Parathyroid adenoma (tissue), 2 donors: Measurements from ENCODE around the gene KAZN.

ENCODE experiments used
- H2AFZ ChIP-seq: fragments of 300-600 bp; sonication (generic); one replicate; pipeline ENCODE4 v1.7.0; 2017; ENCODE audit warnings: antibody characterized with exemption, mild to moderate bottlenecking
- H3K27ac ChIP-seq: fragments of 300-600 bp; sonication (generic); one replicate; pipeline ENCODE4 v1.7.0; 2017
- H3K27me3 ChIP-seq: fragments of 300-600 bp; sonication (generic); one replicate; pipeline ENCODE4 v1.7.0; 2017; ENCODE audit warnings: low read length; ENCODE audit not compliant: control insufficient read depth, insufficient read depth
- H3K36me3 ChIP-seq: fragments of 300-600 bp; sonication (generic); one replicate; pipeline ENCODE4 v1.7.0; 2017; ENCODE audit warnings: low read length; ENCODE audit not compliant: control insufficient read depth, insufficient read depth
- H3K4me1 ChIP-seq: fragments of 300-600 bp; sonication (generic); one replicate; pipeline ENCODE4 v1.7.0; 2017; ENCODE audit warnings: control low read depth
- H3K4me2 ChIP-seq: fragments of 300-600 bp; sonication (generic); one replicate; pipeline ENCODE4 v1.7.0; 2017; ENCODE audit warnings: low read length
- H3K4me3 ChIP-seq: fragments of 300-600 bp; sonication (generic); one replicate; pipeline ENCODE4 v1.7.0; 2017; ENCODE audit warnings: low read depth, low read length
- H3K79me2 ChIP-seq: fragments of 300-600 bp; sonication (generic); one replicate; pipeline ENCODE4 v1.7.0; 2017; ENCODE audit warnings: control low read depth
- H3K9ac ChIP-seq: fragments of 300-600 bp; sonication (generic); one replicate; pipeline ENCODE4 v1.7.0; 2017; ENCODE audit warnings: mild to moderate bottlenecking
- H3K9me3 ChIP-seq: fragments of 300-600 bp; sonication (generic); one replicate; pipeline ENCODE4 v1.7.0; 2017; ENCODE audit warnings: low read length; ENCODE audit not compliant: control insufficient read depth
- CTCF ChIP-seq: fragments of 300-600 bp; sonication (generic); IDR thresholded peaks from one replicate; pipeline ENCODE4 v1.7.0; 2017; ENCODE audit warnings: antibody characterized with exemption, mild to moderate bottlenecking
- donor health status: primary hyperparathyroidism.

Gene KAZN

GRCh38 chr1:14808768-14809167, 210.3 kb downstream of the KAZN start:
- Histone ChIP-seq H3K4me2 (no peak overlapping the region), H2AFZ (no peak overlapping the region), H3K9me3 (no peaks in the 10 kb centered on the region), H3K27ac (no peak overlapping the region), H3K9ac (no peak overlapping the region), H3K4me1 (no peaks in the 10 kb centered on the region), H3K79me2 (no peaks in the 10 kb centered on the region), H3K4me3 (no peak overlapping the region), H3K27me3 (no peaks in the 10 kb centered on the region), H3K36me3 (no peaks in the 10 kb centered on the region)
- no peak for TF ChIP-seq CTCF

DNA sequence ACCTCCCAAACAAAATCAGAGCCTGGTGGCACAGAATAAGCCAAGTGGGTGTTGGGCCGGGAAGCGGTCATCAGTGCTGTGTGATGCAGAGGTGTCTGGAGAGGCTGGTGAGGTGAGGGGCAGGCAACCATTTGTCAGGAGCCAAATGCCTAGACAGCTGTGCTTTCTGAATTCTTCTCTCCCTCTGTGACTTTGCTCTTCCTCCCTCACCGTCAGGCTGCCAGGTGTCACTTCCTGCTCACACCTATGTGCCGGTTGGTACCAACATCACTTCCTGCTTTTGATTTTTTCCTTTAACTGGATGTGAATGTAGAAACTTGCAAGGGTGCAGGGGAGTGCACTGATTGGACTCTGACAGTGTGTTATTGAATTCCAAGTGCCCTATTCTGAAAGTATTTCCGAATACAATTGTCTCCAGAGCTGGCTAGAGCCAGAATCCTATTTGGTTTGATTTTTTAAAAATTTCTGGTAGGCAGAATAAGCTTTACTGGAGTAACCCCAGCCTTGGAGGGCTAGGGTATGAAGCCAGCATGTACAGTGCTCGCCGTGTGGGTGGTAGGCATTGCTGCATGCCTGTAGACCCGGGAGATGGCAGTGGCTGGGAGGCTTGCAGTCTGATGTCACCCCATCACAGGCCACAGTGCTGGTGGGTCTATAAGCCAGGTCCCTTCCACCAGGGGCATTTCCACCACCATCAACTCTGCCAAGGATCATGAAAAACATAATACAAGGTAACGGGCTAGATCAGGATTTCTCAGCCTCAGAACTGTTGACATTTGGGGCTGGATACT, 210.9 kb downstream of the KAZN start:
- H3K4me1 ChIP-seq, result no peaks in the 10 kb centered on the region
- H3K9ac ChIP-seq, result no peak overlapping the region
- H3K4me3 ChIP-seq, result no peak overlapping the region
- H3K27ac ChIP-seq, result no peak overlapping the region
- no peaks in the 10 kb centered on the region for H3K27me3 ChIP-seq
- H3K36me3 ChIP-seq, result no peaks in the 10 kb centered on the region
- no peak overlapping the region for H3K4me2 ChIP-seq
- no peak for TF ChIP-seq CTCF
- no peaks in the 10 kb centered on the region for H3K9me3 ChIP-seq
- no peak overlapping the region for H2AFZ ChIP-seq
- no peaks in the 10 kb centered on the region for H3K79me2 ChIP-seq

DNA sequence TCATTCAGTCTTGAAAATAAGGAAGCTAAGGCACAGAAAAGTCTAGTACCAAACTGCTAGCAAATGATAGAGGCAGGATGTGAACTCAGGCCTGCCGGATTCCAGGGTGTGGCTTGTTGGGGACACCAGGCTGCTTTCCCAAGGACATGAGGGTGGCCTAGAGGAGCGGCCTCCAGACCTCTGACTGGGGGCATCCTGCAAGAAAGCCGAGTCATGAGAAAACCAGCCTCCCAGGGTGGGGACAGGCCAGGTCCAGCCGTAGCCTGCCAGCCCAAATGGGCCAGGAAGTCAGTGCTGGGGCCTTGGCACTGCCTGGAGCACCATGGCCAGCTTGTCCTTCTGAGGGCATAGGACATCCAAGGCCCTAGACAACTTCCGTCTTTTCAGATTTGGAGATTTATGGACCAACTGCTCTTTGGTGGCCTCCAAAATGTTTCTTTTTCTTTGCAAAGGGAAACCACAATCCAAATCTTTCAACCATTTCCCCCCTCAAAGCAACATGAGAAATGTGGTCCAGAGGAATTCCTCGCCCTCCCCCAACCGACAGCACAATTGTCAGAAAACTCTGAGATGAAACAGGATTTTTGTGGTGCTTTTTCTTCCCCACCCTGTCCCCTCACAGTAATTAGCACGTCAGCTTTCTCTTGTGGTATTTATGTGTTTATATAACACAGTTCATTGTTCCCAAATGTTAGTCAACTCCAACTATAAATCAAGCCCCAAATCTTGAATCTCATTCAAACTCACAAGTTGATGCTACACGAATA, 212.3 kb downstream of the KAZN start:
- Histone ChIP-seq H3K27me3 (no peaks in the 10 kb centered on the region), H2AFZ (no peak overlapping the region), H3K4me2 (no peak overlapping the region), H3K9me3 (no peaks in the 10 kb centered on the region), H3K4me1 (no peaks in the 10 kb centered on the region), H3K79me2 (no peaks in the 10 kb centered on the region), H3K9ac (no peak overlapping the region), H3K36me3 (no peaks in the 10 kb centered on the region), H3K4me3 (no peak overlapping the region), H3K27ac (no peak overlapping the region)
- TF ChIP-seq CTCF, result no peak

DNA sequence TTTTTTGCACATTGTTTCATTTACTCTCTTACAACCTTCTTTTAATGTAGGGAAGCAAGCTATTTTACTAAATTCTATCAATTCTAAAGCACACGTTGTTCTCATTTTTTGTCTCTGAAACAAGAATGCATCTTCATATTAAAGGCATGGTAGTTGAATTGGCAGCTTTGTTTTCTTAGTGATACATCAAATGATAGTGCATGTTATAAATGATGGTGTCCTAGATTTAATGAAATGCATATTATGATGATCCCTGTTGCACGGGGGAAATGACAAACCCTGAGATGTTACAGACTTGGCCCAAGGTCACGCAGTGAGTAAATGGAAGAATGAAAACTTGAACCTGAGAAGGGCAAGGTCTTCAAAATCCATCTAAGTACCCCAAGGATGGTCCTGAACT, 213.1 kb downstream of the KAZN start:
- H3K4me2 ChIP-seq, result no peak overlapping the region
- no peaks in the 10 kb centered on the region for H3K4me1 ChIP-seq
- no peak overlapping the region for H3K9ac ChIP-seq
- H2AFZ ChIP-seq, result no peak overlapping the region
- H3K4me3 ChIP-seq, result no peak overlapping the region
- H3K27me3 ChIP-seq, result no peaks in the 10 kb centered on the region
- no peak overlapping the region for H3K27ac ChIP-seq
- no peak for TF ChIP-seq CTCF
- no peaks in the 10 kb centered on the region for H3K36me3 ChIP-seq
- H3K79me2 ChIP-seq, result no peaks in the 10 kb centered on the region
- no peaks in the 10 kb centered on the region for H3K9me3 ChIP-seq
